GM19043 (cell line): ENCODE results near the gene LRRC17.
"Not testable (repeated sequence)": the region's sequence is repeated elsewhere in the genome, so short reads cannot be mapped to it uniquely, and the experiment has no call there.

ENCODE experiments used
- ATAC-seq: cut with Tn5 transposase; IDR thresholded peaks from one replicate; pipeline ENCODE4 v1.9.1; 2021; ENCODE audit warnings: low read depth; ENCODE audit not compliant: unreplicated experiment

Gene LRRC17

DNA sequence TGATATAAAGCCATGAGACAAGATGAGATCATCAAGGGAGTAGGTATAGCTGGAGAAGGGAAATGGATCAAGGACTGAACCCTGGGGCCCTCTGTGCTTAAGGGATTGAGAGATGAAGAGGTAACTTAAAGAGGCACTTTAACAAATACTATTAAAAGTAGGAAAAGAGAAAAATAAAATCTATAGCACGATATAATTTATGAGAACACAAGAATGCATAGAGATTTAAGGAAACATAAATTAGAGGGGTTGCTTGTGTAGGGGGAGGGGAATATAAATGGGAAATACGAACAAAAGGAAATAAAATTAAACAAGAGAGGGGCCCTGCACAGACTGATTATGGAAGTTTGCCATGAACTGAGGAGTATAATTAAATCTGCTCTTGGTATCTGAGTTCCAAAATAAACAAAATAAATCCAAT lies 15.6 kb upstream of the LRRC17 start:
- no peak for ATAC-seq

DNA sequence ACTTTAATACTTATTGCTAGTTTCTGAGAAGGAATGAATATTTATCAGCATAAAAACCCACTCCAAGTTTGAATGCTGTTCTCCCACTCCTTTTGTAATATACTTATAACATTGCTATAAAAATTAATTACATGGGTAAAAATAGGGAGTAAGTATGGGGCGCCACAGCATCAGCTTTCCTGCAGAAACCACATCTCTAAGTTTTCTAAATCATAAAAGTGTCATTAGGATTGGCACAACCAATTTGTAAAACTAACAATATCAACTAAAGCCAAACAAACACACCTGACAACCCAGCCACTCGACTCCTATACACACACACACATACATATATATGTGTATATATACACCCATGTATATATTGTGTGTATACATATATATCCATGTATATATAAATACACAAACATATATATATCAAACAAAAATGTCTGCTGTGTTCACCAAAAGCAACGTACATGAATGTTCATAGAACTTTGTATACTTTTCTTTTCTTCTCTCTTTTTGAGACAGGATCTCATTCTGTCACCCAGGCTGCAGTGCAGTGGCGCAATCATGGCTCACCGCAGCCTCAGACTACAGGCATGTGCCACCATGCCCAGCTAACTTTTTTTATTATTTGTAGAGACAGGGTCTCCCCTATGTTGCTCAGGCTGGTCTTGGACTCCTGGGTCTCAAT lies 14.8 kb upstream of the LRRC17 start:
- no peak for ATAC-seq

DNA sequence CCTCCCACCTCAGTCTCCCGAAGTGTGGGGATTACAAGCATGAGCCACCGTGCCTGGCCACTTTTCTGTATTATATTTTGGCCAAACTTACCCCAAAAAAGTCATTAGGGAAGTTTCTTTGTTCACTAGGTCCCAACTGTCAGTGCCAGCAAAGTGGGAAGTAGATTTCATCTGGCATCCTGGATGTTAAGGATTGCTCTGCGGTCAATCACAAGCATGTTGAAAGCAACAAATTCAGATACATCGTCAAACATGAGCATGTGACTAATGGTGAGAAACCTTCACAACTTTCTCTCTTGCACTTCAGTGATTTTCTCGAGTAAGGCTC lies 14.3 kb upstream of the LRRC17 start:
- no peak for ATAC-seq

DNA sequence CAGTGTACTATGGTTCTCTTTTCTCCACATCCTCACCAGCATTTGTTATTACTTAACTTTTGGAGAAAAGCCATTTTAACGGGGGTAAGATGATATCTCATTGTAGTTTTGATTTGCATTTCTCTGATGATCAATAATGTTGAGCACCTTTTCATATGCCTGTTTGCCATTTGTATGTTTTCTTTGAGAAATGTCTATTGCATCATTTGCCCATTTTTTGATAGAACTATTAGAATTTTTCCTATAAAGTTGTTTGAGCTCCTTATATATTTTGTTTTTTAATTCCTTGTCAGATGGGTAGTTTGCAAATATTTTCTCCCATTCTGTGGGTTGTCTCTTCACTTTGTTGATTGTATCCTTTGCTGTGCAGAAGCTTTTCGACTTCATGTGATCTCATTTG lies 10.7 kb upstream of the LRRC17 start:
- not testable (repeated sequence) for ATAC-seq

DNA sequence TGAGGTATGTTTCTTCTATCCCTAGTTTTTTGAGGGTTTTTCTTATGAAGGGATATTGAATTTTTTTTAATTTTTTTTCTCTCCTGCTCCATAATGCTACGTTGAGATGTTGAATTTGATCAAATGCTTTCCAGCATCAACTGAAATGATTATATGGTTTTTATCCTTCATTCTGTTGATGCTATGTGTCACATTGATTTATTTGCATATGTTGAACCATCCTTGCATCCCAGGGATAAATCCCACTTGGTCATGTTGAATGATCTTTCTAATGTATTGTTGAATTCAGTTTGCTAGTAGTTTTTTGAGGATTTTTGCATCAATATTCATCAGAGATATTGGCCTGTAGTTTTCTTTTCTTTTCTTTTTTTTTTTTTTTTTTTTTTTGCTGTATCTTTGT lies 9.2 kb upstream of the LRRC17 start:
- not testable (repeated sequence) for ATAC-seq

DNA sequence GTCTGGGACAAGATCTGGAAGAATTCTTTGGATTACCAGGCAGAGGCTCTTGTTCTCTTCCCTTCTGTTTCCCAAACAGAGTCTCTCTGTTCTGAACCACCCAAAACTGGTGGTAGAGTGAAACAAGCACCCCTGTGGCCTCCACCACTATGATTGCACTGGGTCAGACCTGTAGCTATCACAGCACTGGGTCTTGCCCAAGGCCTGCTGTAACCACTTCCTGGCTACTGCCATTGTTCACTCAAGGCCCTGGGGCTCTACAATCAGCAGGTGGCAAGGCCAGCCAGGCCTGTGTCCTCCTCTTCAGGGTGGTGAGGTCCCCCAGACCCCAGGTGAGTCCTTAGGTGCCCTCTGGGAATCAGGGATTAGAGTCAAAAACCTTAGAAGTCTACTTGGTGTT lies 4.1 kb upstream of the LRRC17 start:
- ATAC-seq, result no peak

DNA sequence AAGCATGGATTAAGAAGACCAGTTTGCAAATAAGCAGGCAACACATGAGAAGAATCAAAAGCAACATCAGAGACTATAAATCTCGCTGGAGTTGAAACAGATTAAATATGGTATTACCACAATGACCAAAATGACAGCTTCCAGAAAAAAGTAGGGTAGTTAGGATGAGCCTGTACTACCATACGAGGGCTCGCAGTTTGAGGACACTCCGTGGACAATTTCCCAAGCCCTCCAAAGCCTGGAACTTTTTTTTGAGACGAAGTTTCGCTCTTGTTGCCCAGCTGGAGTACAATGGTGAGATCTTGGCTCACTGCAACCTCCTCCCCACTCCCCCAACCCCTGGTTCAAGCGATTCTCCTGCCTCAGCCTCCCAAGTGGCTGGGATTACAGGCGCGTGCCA lies 1.0 kb downstream of the LRRC17 start:
- ATAC-seq, result no peak

DNA sequence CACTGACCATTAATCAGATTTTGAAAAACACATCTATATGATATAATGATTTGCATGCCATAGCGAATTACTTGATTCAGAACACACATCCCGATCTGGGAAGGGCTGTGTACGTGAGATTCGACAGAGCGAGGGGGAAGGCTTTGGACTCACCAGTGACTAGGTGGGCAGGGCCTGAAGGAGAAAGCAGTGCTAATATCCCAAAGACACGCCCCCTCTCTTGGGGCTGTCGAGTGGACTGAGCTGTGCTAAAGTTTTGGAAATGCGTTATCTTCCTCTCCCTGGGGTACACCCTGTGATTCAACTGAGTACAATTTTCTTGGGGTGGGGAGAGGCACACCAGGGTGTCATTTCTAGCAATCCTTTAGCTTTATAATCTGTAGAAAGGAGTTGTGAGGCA lies 1.8 kb downstream of the LRRC17 start:
- no peak for ATAC-seq

DNA sequence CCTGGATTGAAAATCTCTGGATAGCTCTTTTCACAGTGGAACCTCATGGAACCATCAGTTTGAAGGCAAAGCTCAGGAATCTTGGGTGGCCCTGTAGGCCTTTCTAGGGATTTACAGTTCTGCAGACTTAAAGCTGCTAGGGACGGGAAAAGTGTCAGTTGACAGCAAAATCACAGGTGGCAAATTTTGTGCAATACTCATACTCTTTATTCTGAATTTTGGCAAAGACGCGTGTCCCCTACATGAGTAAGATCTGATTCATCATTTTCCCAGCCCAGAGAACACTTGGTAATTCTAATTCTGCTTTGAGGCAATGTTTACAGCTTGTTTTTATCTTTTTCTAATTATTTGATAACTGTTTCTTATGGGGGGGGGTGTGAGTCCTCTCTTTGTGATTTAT lies 3.6 kb downstream of the LRRC17 start:
- no peak for ATAC-seq

DNA sequence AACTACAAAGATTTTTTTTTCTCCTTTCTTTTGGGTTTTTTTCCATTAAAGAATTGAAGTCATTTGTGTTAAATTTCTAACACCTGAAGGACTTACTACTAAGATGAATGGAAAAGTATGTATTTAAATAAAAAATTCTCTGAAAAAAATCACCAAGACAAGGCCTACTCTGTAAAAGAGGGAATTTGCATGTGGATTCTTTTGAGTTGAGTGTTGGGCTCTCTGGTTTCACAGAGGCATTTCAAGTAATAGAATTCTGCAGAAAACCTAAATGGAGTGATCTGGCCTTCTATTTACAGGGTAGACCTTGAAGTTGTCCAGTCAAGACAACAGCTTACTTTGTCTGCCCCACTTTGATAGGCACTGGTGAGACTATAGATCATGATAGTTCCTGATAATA lies 4.1 kb downstream of the LRRC17 start:
- no peak for ATAC-seq

DNA sequence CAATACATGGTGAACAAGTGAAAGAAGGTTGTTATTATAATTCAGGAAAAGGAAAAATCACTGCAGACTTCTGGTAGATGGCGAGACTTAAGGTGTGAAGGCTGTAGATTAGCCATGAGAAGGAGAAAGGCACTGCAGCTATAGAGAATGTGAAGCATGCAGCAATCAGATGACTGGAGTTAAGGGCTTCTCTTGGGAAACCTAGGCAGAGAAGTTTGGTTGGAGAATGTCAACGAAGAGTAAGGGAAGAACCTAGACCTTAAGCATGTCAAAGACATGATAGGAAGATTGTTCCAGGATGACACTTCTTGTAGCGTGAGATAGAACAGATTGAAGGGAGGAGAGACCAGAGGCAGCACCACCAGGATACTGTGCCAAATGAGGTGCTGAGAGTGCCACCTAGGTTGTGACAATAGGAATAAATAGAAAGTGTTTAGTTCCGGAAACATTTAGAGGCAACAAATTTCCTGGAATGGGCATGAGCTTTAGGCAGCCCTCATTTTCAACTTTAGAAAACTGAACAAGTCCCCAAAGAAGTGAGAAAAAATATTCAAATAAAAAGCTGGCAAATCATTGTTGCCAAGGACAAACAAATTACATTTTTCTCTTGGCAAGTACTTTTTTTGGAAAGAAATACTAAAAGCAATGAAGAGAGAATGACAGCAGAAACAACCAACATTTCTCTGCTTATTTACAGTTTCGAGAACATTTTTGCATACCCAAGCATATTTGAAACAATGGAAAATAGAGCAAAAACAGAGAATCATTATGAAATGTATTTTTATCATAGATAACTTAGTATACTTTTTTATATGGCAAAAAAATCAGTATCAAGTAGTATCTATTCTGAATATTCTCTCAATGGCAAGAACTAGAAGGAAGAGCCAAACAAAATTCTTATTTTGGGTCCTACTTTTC lies 4.9 kb downstream of the LRRC17 start:
- no peak for ATAC-seq

DNA sequence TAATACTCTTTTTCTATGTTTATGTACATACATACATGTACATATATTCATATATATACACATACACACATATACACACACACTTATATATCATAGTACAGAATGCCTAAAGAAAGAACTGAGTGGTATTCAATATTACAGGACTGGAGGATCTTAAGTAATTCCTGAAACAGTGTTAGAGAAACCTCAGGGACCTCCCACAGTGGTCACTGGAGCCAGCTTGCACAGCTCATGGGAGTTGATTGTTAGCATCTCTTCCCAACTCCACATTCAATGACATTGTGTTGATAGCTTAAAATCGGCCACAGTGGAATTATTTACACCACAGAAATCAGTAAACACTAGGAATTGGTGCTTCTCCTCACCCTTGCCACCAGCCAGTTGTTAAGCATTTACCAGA lies 6.0 kb downstream of the LRRC17 start:
- ATAC-seq, result no peak

DNA sequence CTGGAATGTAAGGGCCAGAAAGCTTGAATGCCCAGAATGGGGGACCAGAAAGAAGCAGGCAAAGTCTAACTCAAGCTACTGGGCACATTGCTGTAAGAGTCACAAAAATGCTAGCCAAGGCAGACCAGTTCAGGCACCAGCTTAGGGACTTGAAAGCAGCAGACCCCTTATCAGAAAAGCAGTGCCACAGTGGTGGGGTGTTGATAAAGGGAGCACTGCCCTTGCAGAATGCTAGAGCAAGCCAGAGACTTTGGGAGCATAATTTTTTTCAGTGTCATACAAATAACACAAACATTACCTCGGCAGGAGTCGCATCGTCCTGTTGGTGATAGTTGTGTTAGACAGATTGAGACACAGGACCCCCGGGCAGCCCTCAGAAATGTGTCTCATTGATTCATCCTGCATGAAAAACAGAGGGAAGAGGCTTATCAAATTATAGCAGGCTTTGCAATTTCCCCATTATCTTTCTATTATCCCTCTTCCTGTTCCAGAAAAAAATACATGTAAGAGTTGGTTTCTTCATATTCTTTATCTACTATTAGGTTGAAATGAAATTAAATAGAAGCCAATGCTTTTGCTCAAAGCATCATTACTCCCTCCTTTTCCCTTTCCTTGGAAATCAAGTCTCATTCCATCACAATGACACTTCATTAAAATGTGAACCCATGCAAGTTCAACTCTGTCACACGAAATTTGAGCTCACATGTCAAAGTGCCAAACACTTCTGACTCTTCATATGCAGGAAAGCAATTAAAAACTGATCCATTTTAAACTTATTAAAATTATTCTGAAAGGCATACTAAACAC lies 13.4 kb downstream of the LRRC17 start:
- ATAC-seq, result no peak

DNA sequence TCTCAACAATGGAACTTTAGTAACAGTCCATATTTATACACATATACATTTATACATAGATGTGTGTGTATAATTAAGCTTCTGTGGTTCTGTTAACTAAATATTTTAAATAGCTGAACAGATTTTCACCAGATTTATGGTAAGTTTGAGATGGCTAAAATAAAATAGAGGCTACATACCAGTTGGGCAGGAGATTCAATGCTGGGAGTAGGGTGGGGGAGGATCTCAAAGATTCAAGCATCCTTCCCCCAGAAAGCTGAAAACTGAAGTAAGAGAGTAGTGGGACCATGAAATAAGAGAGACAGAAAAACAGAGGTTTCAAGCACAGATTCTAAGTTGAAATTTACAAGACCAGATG lies 14.0 kb downstream of the LRRC17 start:
- no peak for ATAC-seq

DNA sequence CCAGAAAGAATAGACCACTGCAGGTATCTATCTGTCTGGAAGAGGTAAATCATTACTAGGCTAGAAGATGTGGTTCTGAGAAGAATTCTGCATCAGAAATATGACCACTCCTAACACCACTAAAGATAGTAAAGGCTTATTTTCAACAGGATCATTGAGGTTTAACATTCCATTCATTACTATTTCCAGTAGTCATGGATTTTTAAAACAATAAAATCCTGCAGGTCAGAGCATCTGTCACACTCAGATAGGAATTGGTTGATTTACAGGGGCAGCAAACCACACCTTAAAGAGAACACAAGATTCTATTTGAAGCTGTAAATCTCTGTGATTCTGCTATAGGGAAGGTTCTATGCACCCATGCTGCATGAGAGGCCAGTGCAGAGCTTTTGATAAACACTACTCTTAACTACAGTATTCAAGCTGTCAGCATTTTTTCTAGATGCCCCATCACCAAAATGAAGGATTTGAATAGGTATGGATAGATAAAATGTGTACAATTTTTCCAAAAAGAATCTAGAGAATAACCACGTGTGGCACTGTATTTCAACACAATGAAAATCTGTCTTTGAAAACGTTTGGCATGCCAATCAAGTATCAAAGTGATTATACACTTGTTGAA lies 14.6 kb downstream of the LRRC17 start:
- ATAC-seq, result no peak

DNA sequence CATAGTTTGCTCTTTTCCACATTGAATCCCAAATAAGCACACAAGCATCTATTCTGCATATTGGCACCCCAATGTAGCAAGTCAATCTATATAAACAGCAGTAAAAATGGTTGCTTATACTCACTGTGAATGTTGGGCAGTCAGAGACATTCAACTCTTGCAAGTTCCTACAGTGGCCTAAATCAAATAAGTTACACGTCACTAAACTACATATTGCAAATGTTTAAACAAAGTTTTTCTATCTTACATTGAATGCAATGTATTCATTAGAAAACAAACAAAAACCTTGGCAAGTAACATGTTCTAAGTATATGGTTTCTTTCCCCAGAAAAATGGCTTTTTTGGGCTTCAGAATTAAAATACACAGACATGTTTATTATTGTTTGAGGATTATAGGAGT lies 19.0 kb downstream of the LRRC17 start:
- ATAC-seq, result no peak

DNA sequence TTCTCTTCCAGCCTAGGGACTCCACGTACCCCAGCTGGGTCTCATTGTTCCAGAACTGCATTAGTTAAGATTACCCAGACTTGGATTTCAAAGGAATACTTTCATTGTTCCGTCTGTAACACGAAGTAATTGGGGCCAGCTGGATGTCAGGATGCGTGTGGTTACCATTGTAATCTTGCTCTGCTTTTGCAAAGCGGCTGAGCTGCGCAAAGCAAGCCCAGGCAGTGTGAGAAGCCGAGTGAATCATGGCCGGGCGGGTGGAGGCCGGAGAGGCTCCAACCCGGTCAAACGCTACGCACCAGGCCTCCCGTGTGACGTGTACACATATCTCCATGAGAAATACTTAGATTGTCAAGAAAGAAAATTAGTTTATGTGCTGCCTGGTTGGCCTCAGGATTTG lies 21.0 kb downstream of the LRRC17 start:
- ATAC-seq, result no peak

DNA sequence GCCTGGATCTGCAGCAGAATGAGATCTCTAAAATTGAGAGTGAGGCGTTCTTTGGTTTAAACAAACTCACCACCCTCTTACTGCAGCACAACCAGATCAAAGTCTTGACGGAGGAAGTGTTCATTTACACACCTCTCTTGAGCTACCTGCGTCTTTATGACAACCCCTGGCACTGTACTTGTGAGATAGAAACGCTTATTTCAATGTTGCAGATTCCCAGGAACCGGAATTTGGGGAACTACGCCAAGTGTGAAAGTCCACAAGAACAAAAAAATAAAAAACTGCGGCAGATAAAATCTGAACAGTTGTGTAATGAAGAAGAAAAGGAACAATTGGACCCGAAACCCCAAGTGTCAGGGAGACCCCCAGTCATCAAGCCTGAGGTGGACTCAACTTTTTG lies 21.4 kb downstream of the LRRC17 start:
- no peak for ATAC-seq

DNA sequence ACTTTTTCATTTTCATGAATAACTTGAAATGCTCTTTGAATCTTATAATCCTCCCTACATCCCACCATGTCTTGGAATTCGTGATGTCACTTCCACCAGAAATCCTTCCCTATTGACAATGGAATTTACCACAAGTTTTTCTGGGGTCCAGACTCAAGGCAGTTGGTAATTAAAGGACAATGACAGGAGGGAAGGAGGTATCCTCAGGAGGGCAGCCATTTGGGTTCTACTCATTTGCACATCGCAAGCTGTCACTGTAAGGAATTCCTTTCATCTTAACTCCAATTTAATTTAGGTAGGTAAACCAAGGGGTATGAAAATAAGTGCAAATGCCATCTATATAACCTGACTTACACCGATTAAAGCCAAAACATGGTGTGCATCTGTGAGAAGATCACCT lies 21.9 kb downstream of the LRRC17 start:
- ATAC-seq, result no peak

DNA sequence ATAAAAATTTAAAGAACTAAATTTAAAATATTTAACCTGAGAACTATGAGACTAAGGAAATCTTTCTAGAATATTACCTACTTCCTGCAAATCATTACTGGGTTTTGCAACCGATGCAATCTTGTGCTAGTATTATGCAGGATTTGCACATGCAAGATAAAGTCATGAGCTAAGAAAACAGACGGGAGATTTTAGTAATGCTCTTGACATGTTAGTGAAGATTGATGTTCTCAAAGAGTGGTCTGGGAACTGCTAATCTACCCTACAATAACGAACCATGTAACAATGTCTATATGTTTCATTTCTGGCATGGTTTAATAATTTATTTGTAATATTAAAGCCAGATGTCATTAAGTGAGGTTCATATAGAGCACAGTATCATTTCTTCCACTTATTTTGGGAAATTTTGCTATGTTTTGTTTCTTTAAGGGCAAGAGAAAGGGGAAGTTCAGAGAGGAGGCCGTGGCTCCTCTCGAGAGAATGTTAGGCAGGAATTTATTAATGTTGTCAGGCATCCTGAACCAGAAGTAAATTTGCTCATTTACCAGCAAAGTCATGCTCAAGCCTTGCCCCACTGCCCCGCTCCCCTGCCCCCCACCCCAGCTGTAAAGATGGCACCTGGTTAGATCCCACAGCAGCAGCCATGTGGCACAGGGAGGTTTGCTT lies 22.8 kb downstream of the LRRC17 start:
- ATAC-seq, result no peak

DNA sequence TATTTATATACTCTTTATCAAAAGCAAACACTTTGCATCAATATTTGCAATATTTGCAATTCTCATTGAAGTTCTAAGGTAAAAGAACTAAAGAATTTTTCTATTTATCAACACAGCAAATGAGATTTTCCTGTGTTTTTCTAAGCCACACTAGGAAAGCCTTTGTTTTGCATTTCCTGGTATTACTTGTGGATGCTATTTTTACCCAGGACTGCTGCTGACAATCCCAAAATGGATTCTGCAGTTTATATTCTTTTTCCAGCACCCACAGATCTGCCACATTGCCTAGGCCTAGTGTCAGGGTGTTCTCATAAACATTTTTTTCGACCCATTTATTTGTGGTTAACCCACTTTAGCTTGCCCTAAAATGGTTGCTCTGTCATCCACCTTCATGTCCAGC lies 25.9 kb downstream of the LRRC17 start:
- ATAC-seq, result no peak
